Small intestine (tissue), 7 donors: ENCODE measurements around the gene CAPZA3. TPM values are rescaled to one million over a fixed set of nuclear protein-coding genes. Genes with fewer than 3 reads are reported as not detected.
"Not testable (repeated sequence)": the region's sequence is repeated elsewhere in the genome, so short reads cannot be mapped to it uniquely, and the experiment has no call there.

Source experiments
- DNase-seq, 2 donors: peaks; one replicate each; pipeline versions ENCODE4 v3.0.0 to v3.0.0-alpha.2; 2013
- FAIRE-seq: peaks from 2 replicates; lab custom pipeline; 2012; peaks lifted over from hg19 to GRCh38; lab: Jason Lieb, UNC
- H3K27ac ChIP-seq, 3 donors: one replicate each; pipeline ENCODE4 v1.5.1; 2013; ENCODE audit warnings: low read length in 2 of 3, mild to moderate bottlenecking in 2 of 3, control low read depth in 1 of 3, inconsistent platforms in 1 of 3, low read depth in 1 of 3, moderate library complexity in 1 of 3
- H3K27me3 ChIP-seq, 3 donors: one replicate each; pipeline ENCODE4 v1.6.1; 2013; ENCODE audit warnings: low read length in 3 of 3, inconsistent platforms in 1 of 3; ENCODE audit not compliant: control insufficient read depth in 3 of 3, insufficient read depth in 3 of 3
- H3K36me3 ChIP-seq, 3 donors: one replicate each; pipeline ENCODE4 v1.6.1; 2013; ENCODE audit warnings: low read length in 3 of 3, inconsistent platforms in 1 of 3, low read depth in 1 of 3, mild to moderate bottlenecking in 1 of 3, moderate library complexity in 1 of 3; ENCODE audit not compliant: control insufficient read depth in 3 of 3, insufficient read depth in 2 of 3
- H3K4me1 ChIP-seq, 3 donors: one replicate each; pipeline ENCODE4 v1.6.1; 2013; ENCODE audit warnings: low read length in 2 of 3, inconsistent platforms in 1 of 3, low read depth in 1 of 3, mild to moderate bottlenecking in 1 of 3, moderate library complexity in 1 of 3; ENCODE audit not compliant: control insufficient read depth in 3 of 3, insufficient read depth in 2 of 3
- H3K4me3 ChIP-seq, 3 donors: one replicate each; pipeline ENCODE4 v1.5.1; 2013; ENCODE audit warnings: low read length in 3 of 3, control low read depth in 1 of 3, inconsistent platforms in 1 of 3, low read depth in 1 of 3, mild to moderate bottlenecking in 1 of 3, moderate library complexity in 1 of 3
- H3K9me3 ChIP-seq, 2 donors: one replicate each; pipeline ENCODE4 v1.6.1; 2013; ENCODE audit warnings: low read depth in 1 of 2, low read length in 1 of 2; ENCODE audit not compliant: control insufficient read depth in 2 of 2, insufficient read depth in 1 of 2
- WGBS, 3 donors: extraction: QIAGEN DNeasy Blood & Tissue Kit; methylation state at CpG; one replicate each; pipeline ENCODE4 v1.1.7; 2013; 5-methylcytosine and 5-hydroxymethylcytosine counted together
- polyA plus RNA-seq, 4 donors: library from polyadenylated mRNA; stranded (reverse) in 3 of 4; unstranded in 1 of 4; fragments of 200-250 nt in 3 of 4; fragments of 120-200 nt in 1 of 4; gene quantifications; one replicate each; pipeline versions ENCODE4 v1.2.1 to v1.2.3, GENCODE V29; 2013
- donor health status: healthy with polysubstance abuse.
- donor health status: control.
- donor health status: control.
- donor health status: Bipolar disorder and iron deficiency.
- donor health status: healthy.

CAPZA3 gene
- polyA plus RNA-seq, 4 donors: 0.13 TPM; not detected in 3

- not testable (repeated sequence) for DNase-seq, FAIRE-seq, H3K27ac ChIP-seq, H3K27me3 ChIP-seq, H3K4me1 ChIP-seq, H3K4me3 ChIP-seq, H3K9me3 ChIP-seq, H3K36me3 ChIP-seq
- WGBS, 3 donors: 68 to 90% (median 70%) methylated on average over 1 of the region's 1 CpG
These were observed 28.6 kb downstream of the CAPZA3 start for GRCh38 chr12:18766479-18766878.

GRCh38 chr12:18782827-18783226, 44.9 kb downstream of the CAPZA3 start:
- FAIRE-seq: no peak
- peaks cover 0 to 10% of the 10 kb centered on the region in 2 donors for H3K9me3 ChIP-seq
- H3K36me3 ChIP-seq: no peaks in the 10 kb centered on the region
- no peak overlapping the region for H3K4me3 ChIP-seq
- no peak for DNase-seq
- 5 to 44% (median 17%) methylated on average over 2 of the region's 2 CpGs for WGBS, 3 donors
- H3K27ac ChIP-seq: no peak overlapping the region
- H3K27me3 ChIP-seq: no peaks in the 10 kb centered on the region
- H3K4me1 ChIP-seq: no peaks in the 10 kb centered on the region

- peaks cover 0 to 10% of the 10 kb centered on the region in 2 donors for H3K9me3 ChIP-seq
- WGBS, 3 donors: 87 to 96% (median 92%) methylated on average over 8 of the region's 8 CpGs
- not testable (repeated sequence) for H3K36me3 ChIP-seq, H3K4me1 ChIP-seq, H3K27me3 ChIP-seq, H3K4me3 ChIP-seq, H3K27ac ChIP-seq, FAIRE-seq, DNase-seq
These were observed 47.5 kb downstream of the CAPZA3 start for GRCh38 chr12:18785465-18785864.

Other genes starting within 250 kb of the CAPZA3 start
- under 1 TPM in 1 of 4 donors, not detected in 3; 0.09 TPM for gene PLCZ1, start 107 bp upstream of the CAPZA3 start, polyA plus RNA-seq